NCI-H748 (cell line): ENCODE data around the gene ACOX1.
A peak's percentile ranks its signal among the peaks of the same experiment; 100 is the strongest.
"Not testable (repeated sequence)": the region's sequence is repeated elsewhere in the genome, so short reads cannot be mapped to it uniquely, and the experiment has no call there.

Source experiments
- DNase-seq: peaks from one replicate; lab custom pipeline; 2025; ENCODE audit not compliant: unreplicated experiment; lab: John Stamatoyannopoulos, UW

The ACOX1 gene

DNA sequence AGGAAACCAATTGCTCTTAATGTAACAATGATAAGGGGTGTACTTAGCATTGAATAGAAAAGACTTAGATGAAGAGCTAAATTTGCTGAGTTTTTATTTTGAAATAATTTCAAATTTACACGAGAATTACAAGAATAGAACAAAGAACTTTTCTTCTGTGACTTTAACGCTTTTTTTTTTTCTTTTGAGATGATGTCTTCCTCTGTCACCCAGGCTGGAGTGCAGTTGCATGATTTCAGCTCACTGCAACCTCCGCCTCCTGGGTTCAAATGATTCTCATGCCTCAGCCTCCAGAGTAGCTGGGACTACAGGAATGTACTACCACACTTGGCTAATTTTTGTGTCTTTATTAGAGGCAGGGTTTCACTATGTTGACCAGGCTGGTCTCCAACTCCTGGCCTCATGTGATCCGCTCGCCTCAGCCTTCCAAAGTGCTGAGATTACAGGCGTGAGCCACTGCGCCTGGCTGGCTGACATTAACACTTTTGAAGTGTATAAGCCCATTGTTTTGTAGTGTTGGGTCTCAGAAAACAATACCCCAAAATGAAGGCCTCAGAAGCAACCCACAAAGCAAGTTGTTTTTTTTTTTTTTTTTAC lies 2.2 kb upstream of the ACOX1 start:
- no peak for DNase-seq

DNA sequence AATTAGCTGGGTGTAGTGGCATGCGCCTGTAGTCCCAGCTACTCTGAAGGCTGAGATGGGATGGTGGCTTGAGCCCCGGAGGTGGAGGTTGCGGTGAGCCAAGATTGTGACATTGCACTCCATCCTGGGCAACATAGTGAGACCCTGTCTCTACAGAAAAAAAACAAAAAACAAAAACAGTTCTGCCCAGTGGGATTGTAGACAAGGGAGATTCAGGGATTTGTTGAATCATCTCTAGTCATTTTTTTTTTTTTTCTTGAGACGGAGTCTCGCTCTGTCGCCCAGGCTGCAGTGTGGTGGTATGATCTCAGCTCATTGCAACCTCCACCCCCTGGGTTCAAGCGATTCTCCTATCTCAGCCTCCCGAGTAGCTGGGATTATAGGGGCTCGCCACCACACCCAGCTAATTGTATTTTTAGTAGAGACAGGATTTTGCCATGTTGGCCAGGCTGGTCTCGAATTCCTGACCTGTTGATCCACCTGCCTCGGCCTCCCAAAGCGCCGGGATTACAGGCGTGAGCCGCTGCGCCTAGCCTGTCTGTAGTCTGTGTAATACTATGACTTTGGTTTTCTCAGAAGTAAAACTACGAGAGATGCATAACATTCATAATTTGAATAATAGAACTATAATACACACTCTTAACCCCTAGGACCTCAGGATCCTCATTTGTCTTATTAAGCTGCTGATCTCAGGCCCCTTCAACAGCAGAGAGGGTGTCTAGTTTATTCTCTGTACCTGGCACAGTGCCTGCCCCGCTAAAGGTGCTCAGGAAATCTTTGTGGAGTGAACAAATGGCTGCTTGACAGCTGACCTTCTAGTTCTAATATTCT lies 1.4 kb upstream of the ACOX1 start:
- no peak for DNase-seq

DNA sequence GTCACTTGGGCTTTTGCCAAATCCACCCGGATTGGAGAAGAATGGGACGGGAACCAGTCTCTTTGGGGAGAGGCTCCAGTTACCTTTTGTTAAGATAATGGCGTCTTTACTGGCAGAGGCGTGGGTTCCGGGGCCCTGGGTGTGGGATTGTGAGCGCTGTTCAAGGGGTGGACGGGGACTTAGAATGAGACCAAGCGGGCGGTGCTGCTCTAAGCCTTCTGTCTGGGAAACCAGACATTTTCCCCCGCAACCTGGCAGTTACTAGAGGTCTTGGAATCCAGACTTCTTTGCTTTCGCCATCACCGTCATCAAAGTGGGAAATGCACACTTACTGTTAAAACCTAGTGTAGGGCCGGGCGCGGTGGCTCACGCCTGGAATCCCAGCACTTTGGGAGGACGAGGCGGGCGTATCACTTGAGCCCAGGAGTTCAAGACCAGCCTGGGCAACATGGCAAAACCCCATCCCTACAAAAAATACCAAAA lies 780 bp upstream of the ACOX1 start:
- no peak for DNase-seq

DNA sequence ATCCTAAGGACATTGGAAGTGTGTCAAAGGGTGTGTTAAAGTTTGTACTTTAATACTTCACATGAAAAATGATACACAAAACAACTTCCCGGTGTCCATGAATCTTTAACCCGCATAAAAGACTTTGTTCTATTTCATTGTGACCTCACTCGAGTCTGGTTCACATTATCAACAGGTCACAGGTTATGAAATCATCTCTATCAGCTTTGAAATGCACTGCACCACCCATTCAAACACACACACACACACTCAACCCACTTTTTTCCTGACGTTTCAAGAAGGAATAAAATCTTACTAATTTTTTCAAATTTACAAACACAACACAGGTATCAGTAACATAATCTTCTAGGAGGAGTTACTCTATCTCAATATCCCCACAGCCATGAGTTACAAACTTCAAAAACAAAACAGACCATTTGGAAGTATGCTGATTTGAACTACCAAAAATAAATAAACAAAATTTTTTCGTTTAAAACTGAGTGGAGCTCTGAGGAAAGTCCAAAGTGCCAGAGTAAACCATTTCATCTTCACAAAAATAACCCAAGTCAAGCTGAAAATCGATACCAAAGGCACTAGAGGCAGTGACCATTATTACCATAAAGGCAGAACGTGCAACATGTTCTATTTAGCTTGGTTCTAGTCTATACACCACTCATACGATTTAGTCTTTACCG lies 2.7 kb downstream of the ACOX1 start:
- no peak for DNase-seq

DNA sequence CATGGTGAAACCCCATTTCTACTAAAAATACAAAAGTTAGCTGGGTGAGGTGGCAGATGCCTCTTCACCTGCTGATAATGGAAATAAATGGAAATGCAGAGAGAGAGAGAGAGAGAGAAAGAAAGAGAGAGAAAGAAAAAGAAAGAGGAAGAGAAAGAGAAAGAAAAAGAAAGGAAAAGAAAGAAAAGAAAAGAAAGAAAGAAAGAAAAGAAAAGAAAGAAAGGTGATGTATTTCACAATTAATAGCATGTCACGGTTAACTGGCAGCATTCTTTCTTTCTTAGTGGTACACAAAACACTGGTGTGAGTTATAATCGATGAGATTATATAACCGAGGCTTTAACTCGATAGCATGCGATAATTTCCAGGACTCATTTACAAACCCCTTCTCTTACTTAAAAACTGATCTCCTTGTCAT lies 3.2 kb downstream of the ACOX1 start:
- DNase-seq: no peak

DNA sequence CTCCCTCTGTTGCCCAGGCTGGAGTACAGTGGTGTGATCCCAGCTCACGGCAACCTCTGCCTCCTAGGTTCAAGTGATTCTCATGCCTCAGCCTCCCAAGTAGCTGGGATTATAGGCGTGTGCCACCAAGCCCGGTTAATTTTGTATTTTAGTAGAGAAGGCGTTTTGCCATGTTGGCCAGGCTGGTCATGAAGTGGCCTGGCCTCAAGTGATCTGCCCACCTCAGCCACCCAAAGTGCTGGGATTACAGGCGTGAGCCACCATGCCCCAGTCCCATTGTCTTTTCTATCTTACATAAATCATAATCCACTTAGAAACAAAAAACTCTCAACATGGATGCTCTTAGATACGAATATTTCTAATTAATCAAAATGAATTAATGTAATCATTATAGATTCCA lies 3.8 kb downstream of the ACOX1 start:
- DNase-seq: not testable (repeated sequence)

DNA sequence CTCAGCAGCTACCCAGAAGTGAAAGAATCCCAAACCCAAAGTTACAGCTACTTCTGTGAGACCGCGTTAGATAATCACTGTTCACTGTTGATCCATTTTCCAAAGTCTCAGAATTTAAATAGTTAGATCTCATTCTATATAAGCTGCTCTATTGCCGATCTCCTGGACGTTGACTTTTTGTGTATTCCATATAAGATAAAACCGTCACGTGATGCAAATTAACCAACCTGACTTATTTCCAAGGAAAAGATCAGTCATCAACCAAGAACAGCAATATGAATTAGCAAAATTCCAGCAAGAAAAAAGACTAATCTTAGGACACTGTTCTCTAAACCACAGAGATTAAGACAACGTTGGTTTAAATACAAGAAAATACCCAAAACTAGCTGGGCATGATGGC lies 8.3 kb downstream of the ACOX1 start:
- no peak for DNase-seq

DNA sequence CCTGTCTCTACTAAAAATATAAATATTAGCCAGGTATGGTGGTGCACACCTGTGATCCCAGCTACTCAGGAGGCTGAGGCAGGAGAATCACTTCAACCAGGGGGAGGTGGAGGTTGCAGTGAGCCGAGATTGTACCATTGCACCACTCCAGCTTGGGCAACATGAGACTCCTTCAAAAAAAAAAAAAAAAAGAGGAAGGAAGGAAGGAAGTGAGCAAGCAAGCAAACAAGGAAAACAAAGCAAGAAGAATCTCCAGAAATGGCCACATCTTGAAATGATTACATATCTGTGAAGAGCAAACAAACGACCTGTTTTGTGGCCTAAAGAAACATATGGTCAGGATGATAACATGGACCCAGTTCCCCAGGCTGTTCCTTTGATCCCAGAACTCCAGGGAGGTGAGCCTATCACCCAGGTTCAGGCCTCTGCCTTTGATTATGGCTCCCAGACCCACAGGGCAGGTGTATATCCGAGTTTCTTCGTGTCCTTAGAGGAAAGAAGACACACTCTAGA lies 8.9 kb downstream of the ACOX1 start:
- DNase-seq: no peak

DNA sequence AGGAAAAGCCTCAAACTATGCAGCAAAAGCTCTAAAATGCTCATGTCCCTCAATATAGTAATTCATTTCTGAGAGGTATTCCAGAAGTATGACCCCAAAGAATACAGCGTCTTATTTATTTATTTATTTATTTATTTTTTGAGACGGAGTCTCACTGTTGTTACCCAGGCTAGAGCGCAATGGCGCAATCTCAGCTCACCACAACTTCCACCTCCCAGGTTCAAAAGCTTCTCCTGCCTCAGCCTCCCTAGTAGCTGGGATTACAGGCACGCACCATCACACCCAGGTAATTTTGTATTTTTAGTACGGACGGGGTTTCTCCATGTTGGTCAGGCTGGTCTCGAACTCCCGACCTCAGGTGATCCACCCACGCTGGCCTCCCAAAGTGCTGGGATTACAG lies 9.9 kb downstream of the ACOX1 start:
- not testable (repeated sequence) for DNase-seq

DNA sequence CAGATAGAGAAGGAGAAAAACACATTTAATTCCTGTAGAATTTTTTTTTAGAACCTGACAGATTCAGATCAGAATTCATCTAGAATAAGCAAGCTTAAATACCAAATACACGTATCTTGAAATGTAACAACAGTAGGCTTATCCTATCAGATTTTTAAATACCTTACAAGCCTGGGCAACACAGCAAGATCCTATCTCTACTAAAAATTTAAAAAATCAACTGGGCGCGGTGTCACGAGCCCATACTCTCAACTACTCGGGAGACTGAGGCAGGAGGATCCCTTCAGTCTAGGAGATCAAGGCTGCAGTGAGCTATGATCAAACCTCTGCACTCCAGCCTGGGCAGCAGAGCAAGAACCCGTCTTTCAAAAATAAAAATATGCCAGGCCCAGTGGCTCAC lies 13.5 kb downstream of the ACOX1 start:
- DNase-seq: no peak

DNA sequence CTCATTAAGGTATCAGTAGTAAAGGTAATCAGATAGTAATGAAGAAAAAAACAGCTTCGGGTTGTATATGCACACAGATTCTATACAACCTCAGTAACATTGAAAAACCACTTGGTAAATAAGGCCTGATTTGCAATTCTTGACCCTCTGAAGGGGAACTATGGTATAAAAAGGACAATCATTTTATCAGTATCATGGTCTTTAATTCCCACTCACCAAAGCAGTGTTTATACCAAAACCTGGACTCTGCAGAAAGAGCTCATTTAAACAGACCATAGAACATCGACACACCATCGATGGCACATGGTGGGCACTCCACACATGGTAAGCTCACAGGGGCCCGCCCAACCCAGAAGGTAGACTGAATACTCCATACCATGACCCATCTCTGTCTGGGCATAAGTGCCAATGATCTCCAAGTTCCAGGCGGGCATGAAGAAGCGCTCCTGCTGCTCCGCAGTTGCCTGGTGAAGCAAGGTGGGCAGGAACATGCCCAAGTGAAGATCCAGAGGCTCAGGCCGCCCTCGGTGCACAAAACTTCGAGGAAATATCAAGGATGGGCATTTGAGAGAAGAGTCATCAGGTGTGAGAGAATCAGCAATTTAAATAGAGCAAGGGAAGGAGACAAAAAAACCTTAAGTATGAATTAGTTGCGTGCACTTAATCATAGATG lies 19.0 kb downstream of the ACOX1 start:
- no peak for DNase-seq

DNA sequence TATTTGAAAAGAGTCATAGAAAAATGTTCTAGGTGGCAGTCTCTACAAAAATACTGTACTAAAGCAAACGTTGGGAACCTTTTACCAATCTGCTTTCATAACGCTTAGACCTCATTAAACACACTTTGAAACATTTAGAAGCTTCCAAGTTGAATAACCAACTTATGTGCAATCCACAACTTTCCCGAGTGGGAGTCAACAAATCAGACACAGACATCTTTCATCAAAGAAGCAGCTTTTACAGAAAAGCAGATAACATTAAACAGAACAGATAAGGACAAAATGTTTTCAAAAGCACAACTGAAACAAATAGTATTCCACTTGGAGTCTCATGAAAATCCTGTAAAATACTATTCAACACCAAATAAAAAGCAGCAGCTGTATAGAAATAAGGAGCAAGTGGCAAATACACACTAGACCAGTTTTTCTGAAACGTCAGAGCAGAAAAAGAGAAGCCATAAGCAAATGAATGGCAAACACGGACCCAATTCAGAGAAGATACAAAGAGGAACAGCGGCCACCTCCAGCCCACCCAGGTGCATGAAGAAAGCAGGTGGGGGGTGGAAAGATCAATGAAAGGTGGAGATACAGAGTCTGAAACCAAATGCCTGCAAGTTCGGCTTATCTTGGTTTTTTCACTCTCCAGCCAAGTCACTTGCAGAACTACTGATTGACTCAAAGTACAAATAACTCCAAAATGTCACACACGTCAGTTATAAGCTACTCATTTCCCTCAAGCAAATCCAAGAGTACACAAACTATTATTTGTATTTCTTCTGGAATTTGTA lies 19.7 kb downstream of the ACOX1 start:
- DNase-seq: no peak

DNA sequence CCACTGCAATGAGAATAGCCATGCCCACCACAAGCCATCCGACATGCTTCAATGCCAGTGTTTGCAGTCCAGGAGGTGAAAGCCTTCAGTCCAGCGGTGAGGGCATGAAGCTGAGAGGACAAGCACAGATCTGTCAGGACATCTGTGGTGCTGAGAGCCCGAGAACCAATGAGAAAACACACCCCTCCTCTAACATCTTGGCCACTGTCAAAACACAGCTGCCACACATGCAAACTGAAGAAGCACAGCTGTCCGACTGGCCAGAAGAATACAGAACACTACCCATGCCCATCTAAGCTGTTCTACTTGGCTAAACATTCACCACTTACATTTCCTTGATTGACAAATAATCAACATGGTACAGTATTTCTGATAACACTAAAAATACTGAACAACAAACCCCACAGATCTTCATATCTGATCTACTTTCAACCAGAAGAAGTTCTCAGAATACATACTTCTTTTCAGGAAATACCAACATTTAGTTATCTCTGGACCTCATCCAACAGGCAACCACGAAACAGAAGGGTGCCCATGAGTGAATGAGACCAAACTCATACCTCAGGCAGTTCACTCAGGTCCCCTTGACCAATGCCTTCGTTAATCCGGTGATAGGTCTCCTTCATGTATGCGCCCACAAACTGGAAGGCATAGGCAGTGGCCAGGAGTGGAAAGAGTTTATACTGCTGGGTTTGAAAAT lies 28.0 kb downstream of the ACOX1 start:
- no peak for DNase-seq

DNA sequence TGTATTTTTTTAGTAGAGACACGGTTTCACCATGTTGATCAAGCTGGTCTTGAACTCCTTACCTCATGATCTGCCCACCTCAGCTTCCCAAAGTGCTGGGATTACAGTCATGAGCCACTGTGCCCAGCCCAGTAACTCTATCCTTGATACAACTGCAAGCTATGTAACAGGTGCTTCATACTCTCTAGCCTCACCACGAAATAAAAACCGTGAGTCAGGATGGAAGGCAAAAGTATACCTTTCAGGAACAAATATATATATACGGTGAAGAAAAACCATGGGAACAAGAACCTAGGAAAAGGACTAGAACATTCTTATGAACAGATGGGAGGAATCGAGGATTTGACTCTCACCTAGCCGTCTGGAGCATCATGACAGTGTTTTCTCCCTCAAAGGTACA lies 28.5 kb downstream of the ACOX1 start:
- no peak for DNase-seq

DNA sequence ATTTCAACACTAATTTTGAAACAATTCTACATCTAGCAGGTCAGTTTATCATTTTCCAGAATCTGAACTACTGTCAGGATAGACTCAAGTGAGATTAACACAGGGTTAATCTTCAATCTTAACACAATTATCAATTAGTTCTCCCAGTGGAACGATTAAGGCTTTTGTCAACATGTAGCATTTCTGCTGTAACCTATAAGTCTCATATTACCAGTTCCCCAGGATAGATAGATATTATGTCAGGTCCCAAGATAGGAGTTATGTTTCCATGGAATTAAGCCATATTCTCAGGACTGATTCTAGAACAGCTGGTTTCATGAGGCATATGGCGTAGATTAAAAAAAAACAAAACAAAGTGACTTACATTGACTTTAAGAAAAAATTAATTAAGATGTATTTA lies 33.8 kb downstream of the ACOX1 start:
- no peak for DNase-seq

DNA sequence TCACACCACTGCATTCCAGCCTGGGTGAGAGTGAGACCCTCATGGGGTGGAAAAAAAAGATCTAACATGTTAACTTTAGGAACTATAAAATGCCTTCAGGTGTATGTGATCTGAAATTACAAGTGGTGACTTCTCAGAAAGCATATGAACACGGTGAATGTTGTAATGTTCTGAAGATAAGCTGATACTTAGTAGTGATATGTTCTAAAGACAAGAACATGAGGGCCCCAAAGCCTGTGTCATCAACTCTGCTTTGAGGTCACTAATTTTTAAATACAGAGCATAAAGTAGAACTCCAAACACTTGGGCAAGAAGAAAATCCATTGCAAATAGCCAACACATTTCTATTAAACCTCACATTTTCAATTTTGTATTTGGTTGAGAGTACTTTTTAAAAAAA lies 35.5 kb downstream of the ACOX1 start:
- no peak for DNase-seq

DNA sequence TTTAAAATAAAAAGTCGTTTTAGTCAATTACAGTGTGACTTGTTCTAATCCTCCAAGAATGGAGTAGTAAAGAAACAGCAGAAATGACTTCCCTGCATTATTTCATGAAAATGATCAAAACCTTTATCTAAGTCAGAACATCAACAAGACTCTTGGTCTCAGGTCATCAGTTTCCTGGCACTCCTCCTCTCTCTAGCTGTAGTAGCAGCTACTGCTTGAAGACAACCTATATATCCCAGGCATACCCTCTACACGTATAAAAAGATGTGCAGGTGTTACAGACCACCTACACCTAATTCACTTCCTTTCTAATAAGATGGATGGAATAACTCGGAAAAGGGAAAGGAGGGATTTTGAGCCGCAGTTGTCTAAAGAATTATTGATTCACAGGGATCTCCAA lies 36.5 kb downstream of the ACOX1 start:
- DNase-seq: no peak

DNA sequence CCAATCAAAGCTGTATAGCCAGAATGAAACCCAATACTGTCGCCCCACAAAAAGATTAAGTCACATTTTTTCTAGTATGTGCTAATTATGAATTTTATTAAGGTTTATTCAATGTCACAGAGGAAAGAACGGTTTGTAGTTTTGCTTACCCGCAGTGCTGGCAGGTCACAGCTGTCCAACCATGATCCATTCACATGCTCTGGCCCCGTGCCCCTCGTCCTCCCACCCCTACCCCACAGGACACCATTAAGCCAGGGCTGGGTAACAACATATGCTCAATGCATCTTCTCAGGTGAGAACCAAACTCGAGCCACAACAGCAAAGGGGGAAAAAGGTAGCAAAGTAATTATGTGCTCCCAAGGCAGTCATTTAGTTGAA lies 37.5 kb downstream of the ACOX1 start:
- DNase-seq: no peak

DNA sequence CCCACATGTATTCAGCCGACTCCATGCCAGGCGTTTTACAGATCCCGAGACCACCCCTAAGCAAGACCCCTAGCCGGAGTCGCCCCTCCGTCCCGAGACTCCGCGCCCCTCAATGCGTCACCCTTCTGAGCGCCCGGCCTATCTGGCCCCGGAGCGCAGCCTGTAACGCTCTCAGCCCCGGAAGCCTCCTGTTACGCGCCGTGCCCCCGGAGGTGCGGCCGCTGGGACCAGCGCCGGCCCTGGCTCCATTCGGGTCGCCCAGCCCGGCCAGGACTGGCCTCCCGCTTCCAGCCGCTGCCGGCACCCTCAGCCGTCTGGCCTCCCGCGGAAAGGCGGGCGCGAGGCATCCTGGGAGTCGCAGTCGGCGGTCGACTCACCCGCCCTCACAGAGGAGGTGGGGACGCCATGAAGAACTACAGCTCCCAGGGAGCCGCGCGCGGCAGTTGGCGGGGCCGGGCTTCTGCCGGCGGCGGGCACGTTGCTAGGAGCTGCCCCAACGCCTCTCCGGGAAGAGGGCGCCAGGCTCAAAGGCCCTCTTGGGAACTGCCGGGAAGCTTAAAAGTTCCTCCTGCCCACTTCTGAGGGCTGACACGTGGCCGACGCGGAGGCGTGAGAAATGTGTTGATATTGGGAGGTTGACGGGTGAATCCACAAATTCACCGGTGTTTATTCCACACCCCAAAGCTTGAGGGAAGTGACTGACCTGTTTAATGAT lies 38.1 kb downstream of the ACOX1 start, which contains the start of gene FBF1:
Gene FBF1 (minus strand): TSS at position 316 of the 715 bp plus-strand sequence. CDS start 2,893 bp downstream, outside the sequence.
- DNase-seq: peak; percentile 91
